Sigmoid colon (tissue), 7 donors: ENCODE data around the gene TOR1B. TPM values are rescaled to one million over a fixed set of nuclear protein-coding genes. Genes with fewer than 3 reads are reported as not detected.

Experiments used
- DNase-seq: peaks from one replicate; pipeline ENCODE4 v3.0.0-alpha.2; 2019
- H3K27ac ChIP-seq, 4 donors: fragments of 200-600 bp; sonication (generic); one replicate each; pipeline ENCODE4 v1.5.1; 2016 to 2019; ENCODE audit warnings: mild to moderate bottlenecking in 1 of 4
- H3K27me3 ChIP-seq, 3 donors: fragments of 200-600 bp; sonication (generic); one replicate each; pipeline ENCODE4 v1.5.1; 2019; ENCODE audit warnings: mild to moderate bottlenecking in 1 of 3
- H3K36me3 ChIP-seq, 4 donors: fragments of 200-600 bp; sonication (generic); one replicate each; pipeline ENCODE4 v1.5.1; 2016 to 2019
- H3K4me1 ChIP-seq, 4 donors: fragments of 200-600 bp; sonication (generic); one replicate each; pipeline ENCODE4 v1.5.1; 2017 to 2019
- H3K4me3 ChIP-seq, 4 donors: fragments of 200-600 bp; sonication (generic); one replicate each; pipeline ENCODE4 v1.5.1; 2017 to 2019; ENCODE audit warnings: mild to moderate bottlenecking in 2 of 4, moderate library complexity in 1 of 4
- H3K9me3 ChIP-seq, 4 donors: fragments of 200-600 bp in 3 of 4; sonication (generic) in 3 of 4; one replicate each; pipeline versions ENCODE4 v1.5.1 to v1.6.1; 2013 to 2019
- EP300 ChIP-seq, 4 donors: sonication (generic); formaldehyde crosslinking; IDR thresholded peaks; one replicate each; pipeline ENCODE4 v1.6.1; 2017; ENCODE audit warnings: antibody characterized with exemption in 4 of 4
- POLR2A ChIP-seq, 2 donors: fragments of 450-650 bp; IDR thresholded peaks; one replicate each; pipeline ENCODE4 v1.6.1; 2016; ENCODE audit warnings: antibody characterized with exemption in 2 of 2, mild to moderate bottlenecking in 2 of 2, moderate library complexity in 2 of 2
- POLR2AphosphoS5 ChIP-seq, 4 donors: sonication (generic); formaldehyde crosslinking; IDR thresholded peaks; one replicate each; pipeline ENCODE4 v1.6.1; 2017; ENCODE audit warnings: antibody characterized with exemption in 4 of 4
- WGBS, 2 donors: extraction: QIAGEN DNeasy Blood & Tissue Kit; methylation state at CpG; one replicate each; pipeline ENCODE4 v1.1.7; 2013; 5-methylcytosine and 5-hydroxymethylcytosine counted together
- intact Hi-C: fragments of 100-400 bp; cut with DNase I; formaldehyde crosslinking; loops from one replicate; pipeline ENCODE4 v1.15.1; 2023
- polyA plus RNA-seq, 3 donors: library from polyadenylated mRNA; stranded (reverse); fragments of 200-250 nt; gene quantifications; one replicate each; pipeline ENCODE4 v1.2.3, GENCODE V29; 2013
- total RNA-seq, 4 donors: library from RNA; depleted of rRNA; stranded (reverse); fragments of >200 nt; gene quantifications; one replicate each; pipeline ENCODE4 v1.1.0, GENCODE V29; 2016
- TF ChIP-seq, protein P1 (sequence below), 4 experiments: fragments of 450-650 bp in 3 of 4; fragments of 200-600 bp in 1 of 4; IDR thresholded peaks; one replicate each; pipeline ENCODE4 v1.5.1; 2016 to 2019; ENCODE audit warnings: antibody characterized with exemption in 4 of 4, mild to moderate bottlenecking in 3 of 4, moderate library complexity in 2 of 4
- donor health status: healthy with polysubstance abuse.
- donor health status: Bipolar disorder and iron deficiency.
- donor health status: healthy.

The TOR1B gene
- total and polyA plus RNA-seq, 7 donors, result 7.8 to 31.3 (median 20.7) TPM

DNA sequence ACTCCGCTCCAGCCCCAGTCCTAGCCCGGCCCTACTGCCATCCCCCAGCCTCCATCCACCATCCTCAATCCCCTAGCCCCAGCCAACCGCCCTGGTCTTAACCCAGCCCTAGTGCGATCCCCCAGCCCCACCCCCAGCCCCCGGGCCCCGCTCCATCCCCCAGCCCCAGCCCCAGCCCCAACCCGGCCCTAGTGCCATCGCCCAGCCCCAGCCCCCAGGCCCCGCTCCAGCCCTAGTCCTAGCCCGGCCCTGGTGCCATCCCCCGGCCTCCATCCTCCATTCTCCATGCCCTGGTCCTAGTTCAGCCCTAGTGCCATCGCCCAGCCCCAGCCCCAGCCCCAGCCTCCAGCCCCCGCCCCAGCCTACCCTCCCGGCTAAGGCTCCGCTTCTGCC, 20.6 kb downstream of the TOR1B start:
- peaks cover 15 to 58% (median 25%) of the 10 kb centered on the region in 4 donors for H3K36me3 ChIP-seq
- peak overlapping the region; percentile 73 to 90 (median 86) for H3K4me3 ChIP-seq
- no peaks in the 10 kb centered on the region for H3K9me3 ChIP-seq
- no peaks in the 10 kb centered on the region for H3K27me3 ChIP-seq
- no peak for DNase-seq
- H3K27ac ChIP-seq, result peak overlapping the region; percentile 80 to 82 (median 82)
- TF ChIP-seq, protein P1, sequence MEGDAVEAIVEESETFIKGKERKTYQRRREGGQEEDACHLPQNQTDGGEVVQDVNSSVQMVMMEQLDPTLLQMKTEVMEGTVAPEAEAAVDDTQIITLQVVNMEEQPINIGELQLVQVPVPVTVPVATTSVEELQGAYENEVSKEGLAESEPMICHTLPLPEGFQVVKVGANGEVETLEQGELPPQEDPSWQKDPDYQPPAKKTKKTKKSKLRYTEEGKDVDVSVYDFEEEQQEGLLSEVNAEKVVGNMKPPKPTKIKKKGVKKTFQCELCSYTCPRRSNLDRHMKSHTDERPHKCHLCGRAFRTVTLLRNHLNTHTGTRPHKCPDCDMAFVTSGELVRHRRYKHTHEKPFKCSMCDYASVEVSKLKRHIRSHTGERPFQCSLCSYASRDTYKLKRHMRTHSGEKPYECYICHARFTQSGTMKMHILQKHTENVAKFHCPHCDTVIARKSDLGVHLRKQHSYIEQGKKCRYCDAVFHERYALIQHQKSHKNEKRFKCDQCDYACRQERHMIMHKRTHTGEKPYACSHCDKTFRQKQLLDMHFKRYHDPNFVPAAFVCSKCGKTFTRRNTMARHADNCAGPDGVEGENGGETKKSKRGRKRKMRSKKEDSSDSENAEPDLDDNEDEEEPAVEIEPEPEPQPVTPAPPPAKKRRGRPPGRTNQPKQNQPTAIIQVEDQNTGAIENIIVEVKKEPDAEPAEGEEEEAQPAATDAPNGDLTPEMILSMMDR (IDR thresholded peaks at IDR 0.05), result no peak
- TF ChIP-seq EP300 (IDR thresholded peaks at IDR 0.05) (no peak), POLR2AphosphoS5 (IDR thresholded peaks at IDR 0.05) (no peak), POLR2A (IDR thresholded peaks at IDR 0.05) (no peak)
- intact Hi-C loops, result no loop called here
- WGBS, 2 donors, result 2% methylated on average over 15 of the region's 15 CpGs
- peaks cover 0 to 10% (median 9%) of the 10 kb centered on the region in 4 donors for H3K4me1 ChIP-seq

DNA sequence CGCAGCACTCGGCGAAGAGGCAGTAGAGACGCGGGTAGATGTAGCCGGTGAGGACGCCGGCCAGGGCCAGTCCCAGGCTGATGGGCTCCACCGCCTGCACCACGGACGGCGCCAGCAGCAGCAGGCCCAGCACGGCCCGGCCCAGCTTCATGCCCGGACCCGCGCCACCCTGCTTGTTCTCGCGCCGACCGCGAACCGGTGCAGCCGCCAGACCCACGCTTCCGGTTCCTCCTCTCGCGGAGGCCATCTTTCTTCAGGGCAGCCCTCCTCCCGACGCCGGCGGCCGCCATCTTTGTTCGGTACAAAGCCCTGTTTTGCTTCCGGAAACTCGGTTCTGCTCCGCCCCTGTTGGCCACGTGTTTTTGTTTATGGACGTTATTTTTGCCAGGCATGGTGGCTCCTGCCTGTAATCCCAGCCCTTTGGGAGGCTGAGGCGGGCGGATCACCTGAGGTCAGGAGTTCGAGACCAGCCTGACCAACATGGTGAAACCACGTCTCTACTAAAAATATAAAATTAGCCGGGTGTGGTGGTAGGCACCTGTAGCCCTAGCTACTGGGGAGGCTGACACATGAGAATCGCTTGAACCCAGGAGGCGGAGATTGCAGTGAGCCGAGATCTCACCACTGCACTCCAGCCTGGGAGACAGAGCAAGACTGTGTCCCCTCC, 21.1 kb downstream of the TOR1B start, which contains the start of gene TOR1A:
Gene TOR1A, minus strand, starts transcription at position 202 of the 667 bp plus-strand sequence. Its CDS starts 51 bp downstream, at position 151.
- H3K4me3 ChIP-seq, result peak within 1 kb of the TSS; percentile 73 to 90 (median 86)
- WGBS, 2 donors, result 3 to 4% methylated on average over 47 of the region's 47 CpGs
- peak; percentile 98 for DNase-seq
- peaks cover 0 to 10% (median 9%) of the 10 kb centered on the region in 4 donors for H3K4me1 ChIP-seq
- H3K9me3 ChIP-seq, result no peaks in the 10 kb centered on the region
- peak within 1 kb of the TSS; percentile 80 to 82 (median 82) for H3K27ac ChIP-seq
- TF ChIP-seq POLR2A (IDR thresholded peaks at IDR 0.05) (no peak), EP300 (IDR thresholded peaks at IDR 0.05) (peak in 1 of 4 donors; percentile 36), POLR2AphosphoS5 (IDR thresholded peaks at IDR 0.05) (peak in 3 of 4 donors; percentile 65 to 82 (median 77))
- TF ChIP-seq, protein P1 (IDR thresholded peaks at IDR 0.05), result no peak
- intact Hi-C loops, result no loop called here
- H3K36me3 ChIP-seq, result peaks cover 19 to 58% (median 30%) of the 10 kb centered on the region in 4 donors
- H3K27me3 ChIP-seq, result no peaks in the 10 kb centered on the region

DNA sequence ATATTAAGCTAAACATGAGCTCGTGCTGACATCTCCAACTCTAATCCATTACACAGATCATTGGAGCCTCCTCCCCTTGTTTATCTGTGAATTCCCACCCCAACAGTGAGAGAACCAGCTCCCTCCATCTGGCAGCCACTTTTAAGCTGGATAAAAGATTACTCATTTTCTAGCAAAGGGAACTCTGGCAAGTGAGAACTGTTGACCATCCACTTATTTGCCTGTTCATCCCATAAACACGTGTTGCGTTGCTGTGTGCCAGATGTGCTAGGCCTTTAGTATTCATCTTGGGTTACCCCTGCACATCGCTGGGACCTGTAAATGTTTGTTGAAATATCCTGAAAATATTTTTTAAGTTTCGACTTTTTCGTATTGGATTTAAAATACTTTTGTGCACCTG, 23.4 kb downstream of the TOR1B start:
- DNase-seq, result no peak
- no peak for TF ChIP-seq POLR2A (IDR thresholded peaks at IDR 0.05)
- no peak for TF ChIP-seq POLR2AphosphoS5 (IDR thresholded peaks at IDR 0.05)
- TF ChIP-seq, protein P1 (IDR thresholded peaks at IDR 0.05), result no peak
- TF ChIP-seq EP300 (IDR thresholded peaks at IDR 0.05), result no peak
- H3K9me3 ChIP-seq, result no peaks in the 10 kb centered on the region
- intact Hi-C loops, result no loop called here
- peaks cover 24 to 61% (median 36%) of the 10 kb centered on the region in 4 donors for H3K36me3 ChIP-seq
- 80 to 85% methylated on average over 6 of the region's 6 CpGs for WGBS, 2 donors
- no peaks in the 10 kb centered on the region for H3K27me3 ChIP-seq
- peaks cover 0 to 10% (median 9%) of the 10 kb centered on the region in 4 donors for H3K4me1 ChIP-seq
- H3K4me3 ChIP-seq, result no peak overlapping the region
- no peak overlapping the region for H3K27ac ChIP-seq

DNA sequence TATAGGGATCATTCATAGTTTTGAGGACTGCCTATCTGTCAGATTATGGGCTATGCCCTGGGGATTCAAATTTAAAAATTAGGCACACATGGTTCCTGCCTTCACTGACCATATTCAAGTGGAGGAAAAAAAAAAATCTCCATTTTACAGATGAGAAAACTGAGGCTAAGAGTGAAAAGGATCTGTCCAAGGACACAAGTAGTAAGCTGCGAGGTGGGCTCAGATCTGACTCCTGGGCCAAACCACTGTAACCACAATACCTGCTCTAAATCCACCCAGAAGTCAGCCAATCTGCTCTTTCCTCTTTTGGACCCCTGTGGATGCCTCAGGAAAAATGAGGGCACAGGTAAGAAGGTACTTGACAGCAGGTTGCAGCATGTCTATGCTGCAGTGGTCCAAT, 23.8 kb downstream of the TOR1B start:
- no peaks in the 10 kb centered on the region for H3K9me3 ChIP-seq
- H3K4me3 ChIP-seq, result no peak overlapping the region
- no peak for DNase-seq
- H3K27ac ChIP-seq, result no peak overlapping the region
- TF ChIP-seq, protein P1 (IDR thresholded peaks at IDR 0.05), result no peak
- no peak for TF ChIP-seq EP300 (IDR thresholded peaks at IDR 0.05)
- TF ChIP-seq POLR2AphosphoS5 (IDR thresholded peaks at IDR 0.05), result no peak
- TF ChIP-seq POLR2A (IDR thresholded peaks at IDR 0.05), result no peak
- no peaks in the 10 kb centered on the region for H3K27me3 ChIP-seq
- WGBS, 2 donors, result 84 to 89% methylated on average over 1 of the region's 1 CpG
- peaks cover 20 to 61% (median 35%) of the 10 kb centered on the region in 4 donors for H3K36me3 ChIP-seq
- peaks cover 0 to 10% (median 9%) of the 10 kb centered on the region in 4 donors for H3K4me1 ChIP-seq
- intact Hi-C loops, result no loop called here
